ENCODE data around the gene MSANTD2. TPM values are rescaled to one million over a fixed set of nuclear protein-coding genes. Genes with fewer than 3 reads are reported as not detected.
A peak's percentile ranks its signal among the peaks of the same experiment; 100 is the strongest.

MSANTD2 gene
- total and polyA plus RNA-seq, 3 donors from 2014 or later = 7.4 to 19.1 (median 11.3) TPM

GRCh38 chr11:124798991-124799347 lies 1.2 kb downstream of the MSANTD2 start:
- intact Hi-C loops (cut with DNase I; ENCODE audit: low total_unique reads) = no loop called here
- no peaks in the 10 kb centered on the region for H3K9me3 ChIP-seq
- WGBS, 2 donors = 1 to 3% methylated on average over 8 of the region's 8 CpGs
- H3K27me3 ChIP-seq = no peaks in the 10 kb centered on the region
- peaks cover 9% of the 10 kb centered on the region for H3K4me1 ChIP-seq
- peak overlapping the region; percentile 95 to 99 for H3K27ac ChIP-seq
- peak; percentile 33 for DNase-seq
- no peak for TF ChIP-seq POLR2A (IDR thresholded peaks at IDR 0.05)
- TF ChIP-seq, protein P1, sequence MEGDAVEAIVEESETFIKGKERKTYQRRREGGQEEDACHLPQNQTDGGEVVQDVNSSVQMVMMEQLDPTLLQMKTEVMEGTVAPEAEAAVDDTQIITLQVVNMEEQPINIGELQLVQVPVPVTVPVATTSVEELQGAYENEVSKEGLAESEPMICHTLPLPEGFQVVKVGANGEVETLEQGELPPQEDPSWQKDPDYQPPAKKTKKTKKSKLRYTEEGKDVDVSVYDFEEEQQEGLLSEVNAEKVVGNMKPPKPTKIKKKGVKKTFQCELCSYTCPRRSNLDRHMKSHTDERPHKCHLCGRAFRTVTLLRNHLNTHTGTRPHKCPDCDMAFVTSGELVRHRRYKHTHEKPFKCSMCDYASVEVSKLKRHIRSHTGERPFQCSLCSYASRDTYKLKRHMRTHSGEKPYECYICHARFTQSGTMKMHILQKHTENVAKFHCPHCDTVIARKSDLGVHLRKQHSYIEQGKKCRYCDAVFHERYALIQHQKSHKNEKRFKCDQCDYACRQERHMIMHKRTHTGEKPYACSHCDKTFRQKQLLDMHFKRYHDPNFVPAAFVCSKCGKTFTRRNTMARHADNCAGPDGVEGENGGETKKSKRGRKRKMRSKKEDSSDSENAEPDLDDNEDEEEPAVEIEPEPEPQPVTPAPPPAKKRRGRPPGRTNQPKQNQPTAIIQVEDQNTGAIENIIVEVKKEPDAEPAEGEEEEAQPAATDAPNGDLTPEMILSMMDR (IDR thresholded peaks at IDR 0.05) = no peak
- no peaks in the 10 kb centered on the region for H3K36me3 ChIP-seq (ENCODE audit: low read depth, missing control alignments)
- peak overlapping the region; percentile 91 to 98 for H3K4me3 ChIP-seq

GRCh38 chr11:124796312-124796711 lies 3.9 kb downstream of the MSANTD2 start:
- no peak for DNase-seq
- no peak overlapping the region for H3K4me3 ChIP-seq
- no peak overlapping the region for H3K27ac ChIP-seq
- WGBS, 2 donors = 85 to 86% methylated on average over 3 of the region's 3 CpGs
- intact Hi-C loops (cut with DNase I; ENCODE audit: low total_unique reads) = no loop called here
- peaks cover 9% of the 10 kb centered on the region for H3K4me1 ChIP-seq
- H3K9me3 ChIP-seq = no peaks in the 10 kb centered on the region
- TF ChIP-seq POLR2A (IDR thresholded peaks at IDR 0.05) = no peak
- TF ChIP-seq, protein P1 (IDR thresholded peaks at IDR 0.05) = no peak
- H3K36me3 ChIP-seq (ENCODE audit: low read depth, missing control alignments) = no peaks in the 10 kb centered on the region
- H3K27me3 ChIP-seq = no peaks in the 10 kb centered on the region

- peak; percentile 25 for DNase-seq
- Histone ChIP-seq H3K4me3 (no peak overlapping the region), H3K36me3 (ENCODE audit: low read depth, missing control alignments) (no peaks in the 10 kb centered on the region), H3K27me3 (no peaks in the 10 kb centered on the region), H3K9me3 (no peaks in the 10 kb centered on the region), H3K4me1 (peaks cover 1% of the 10 kb centered on the region), H3K27ac (no peak overlapping the region)
- TF ChIP-seq, protein P1 (IDR thresholded peaks at IDR 0.05) = peak in 2 of 3 experiments; percentile 28 to 57
- no peak for TF ChIP-seq POLR2A (IDR thresholded peaks at IDR 0.05)
- WGBS, 2 donors = 82 to 97% methylated on average over 2 of the region's 2 CpGs
- intact Hi-C loops (cut with DNase I; ENCODE audit: low total_unique reads) = no loop called here
These were observed 6.5 kb downstream of the MSANTD2 start for GRCh38 chr11:124793466-124794278.

GRCh38 chr11:124791626-124792341 lies 8.4 kb downstream of the MSANTD2 start:
- H3K4me3 ChIP-seq = no peak overlapping the region
- H3K27me3 ChIP-seq = no peaks in the 10 kb centered on the region
- H3K36me3 ChIP-seq (ENCODE audit: low read depth, missing control alignments) = no peaks in the 10 kb centered on the region
- DNase-seq = no peak
- H3K9me3 ChIP-seq = no peaks in the 10 kb centered on the region
- intact Hi-C loops (cut with DNase I; ENCODE audit: low total_unique reads) = no loop called here
- WGBS, 2 donors = 90 to 92% methylated on average over 4 of the region's 4 CpGs
- H3K4me1 ChIP-seq = no peaks in the 10 kb centered on the region
- TF ChIP-seq, protein P1 (IDR thresholded peaks at IDR 0.05) = no peak
- TF ChIP-seq POLR2A (IDR thresholded peaks at IDR 0.05) = no peak
- no peak overlapping the region for H3K27ac ChIP-seq
